Hepatocyte (in vitro differentiated cells): Measurements from ENCODE around the gene KHNYN.

Experiments used
- CTCF ChIP-seq: fragments of 200-600 bp; sonication (generic); IDR thresholded peaks from 2 replicates; pipeline ENCODE4 v1.5.1; 2016; ENCODE audit warnings: antibody characterized with exemption, mild to moderate bottlenecking; ENCODE audit not compliant: poor library complexity
- EZH2 ChIP-seq: fragments of 200-600 bp; sonication (generic); IDR thresholded peaks from 2 replicates; pipeline ENCODE4 v1.6.1; 2016; ENCODE audit warnings: antibody characterized with exemption, mild to moderate bottlenecking, borderline replicate concordance

GRCh38 chr14:24443053-24443665 is 13.4 kb downstream of the KHNYN start:
- TF ChIP-seq CTCF (no peak), EZH2 (no peak)
